ENCODE results near the gene RPA3.
A peak's percentile ranks its signal among the peaks of the same experiment; 100 is the strongest.

The RPA3 gene

DNA sequence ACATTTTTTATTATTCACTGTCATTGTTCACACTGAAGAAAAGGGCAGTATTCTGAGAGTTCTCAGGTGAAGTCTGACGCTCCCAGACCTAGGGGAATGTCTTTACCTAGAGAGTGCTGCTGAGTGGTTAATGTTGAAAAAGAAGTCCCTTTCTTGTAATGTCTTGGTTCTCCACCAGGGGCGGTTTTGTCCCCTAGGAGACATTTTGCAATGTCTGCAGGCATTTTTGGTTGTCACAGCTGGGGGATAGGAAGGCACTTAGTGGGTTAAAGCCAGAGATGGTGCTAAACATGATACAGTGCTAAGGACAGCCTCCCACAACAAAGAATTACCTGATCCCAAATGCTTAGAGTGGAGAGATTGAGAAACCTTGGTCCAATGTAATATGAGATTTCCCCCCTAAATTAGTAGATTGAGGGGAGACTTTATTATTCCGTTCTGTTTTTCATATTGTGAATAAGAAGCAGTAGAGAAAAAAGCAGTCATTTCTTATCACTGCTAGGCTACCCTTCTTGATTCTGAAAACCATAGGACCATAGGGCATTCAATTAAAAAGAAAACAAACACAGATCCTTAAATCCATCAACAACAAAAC lies 64.7 kb downstream of the RPA3 start:
- DNase-seq (ENCODE audit: low read depth): no peak

DNA sequence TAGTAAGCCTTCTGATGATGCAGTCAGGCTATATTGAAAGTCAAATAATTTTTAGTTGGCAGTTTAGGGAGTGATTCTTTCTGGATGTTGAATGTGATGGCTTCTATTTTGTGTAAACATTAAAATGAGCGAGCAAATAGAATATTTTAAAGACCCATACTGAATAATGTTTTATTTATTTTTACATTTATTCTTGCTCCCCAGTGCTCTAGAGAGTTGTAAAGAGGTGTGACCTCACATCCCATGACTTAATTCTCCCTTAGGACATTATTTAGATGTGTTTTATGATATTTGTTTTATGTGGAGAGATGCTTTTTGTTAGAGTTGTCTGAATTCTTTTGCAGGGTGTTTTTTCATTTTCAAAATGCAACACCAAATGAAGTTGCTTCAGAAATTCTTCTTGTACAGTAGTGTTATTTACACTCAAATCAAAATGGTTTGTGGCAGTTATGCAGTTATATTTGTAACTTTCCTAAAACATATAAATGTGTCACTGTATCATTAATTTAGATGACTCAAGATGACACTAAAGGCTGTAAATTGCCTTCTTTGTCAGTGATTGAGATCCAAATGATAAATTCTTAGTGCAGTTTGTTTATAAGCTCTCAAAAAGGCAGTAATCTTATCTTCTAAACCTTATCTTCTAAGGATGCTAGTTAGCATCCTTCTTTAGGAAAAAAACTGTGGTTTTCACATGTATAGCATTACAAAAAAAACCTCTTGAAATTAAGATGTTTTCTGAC lies 65.4 kb downstream of the RPA3 start:
- no peak for DNase-seq (ENCODE audit: low read depth)

DNA sequence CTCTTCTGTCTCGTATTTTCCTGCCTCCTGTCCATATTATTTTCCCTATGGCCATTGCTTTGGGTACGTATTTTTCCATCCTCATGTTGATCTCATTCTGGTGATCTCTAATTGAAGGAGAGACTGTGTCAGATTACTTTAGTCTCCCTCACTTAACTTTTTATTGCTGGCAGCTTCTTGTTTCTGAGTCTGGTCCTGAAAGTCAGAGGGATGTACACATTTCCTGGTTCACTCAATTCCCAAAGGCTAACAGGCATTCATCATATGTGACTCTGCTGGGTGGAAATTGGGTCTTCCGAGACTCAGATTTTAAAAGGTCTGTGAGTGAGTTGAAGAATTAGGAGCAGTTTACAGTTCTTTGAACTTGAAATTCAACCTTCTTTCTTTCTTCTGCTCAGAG lies 66.9 kb downstream of the RPA3 start:
- no peak for DNase-seq (ENCODE audit: low read depth)

DNA sequence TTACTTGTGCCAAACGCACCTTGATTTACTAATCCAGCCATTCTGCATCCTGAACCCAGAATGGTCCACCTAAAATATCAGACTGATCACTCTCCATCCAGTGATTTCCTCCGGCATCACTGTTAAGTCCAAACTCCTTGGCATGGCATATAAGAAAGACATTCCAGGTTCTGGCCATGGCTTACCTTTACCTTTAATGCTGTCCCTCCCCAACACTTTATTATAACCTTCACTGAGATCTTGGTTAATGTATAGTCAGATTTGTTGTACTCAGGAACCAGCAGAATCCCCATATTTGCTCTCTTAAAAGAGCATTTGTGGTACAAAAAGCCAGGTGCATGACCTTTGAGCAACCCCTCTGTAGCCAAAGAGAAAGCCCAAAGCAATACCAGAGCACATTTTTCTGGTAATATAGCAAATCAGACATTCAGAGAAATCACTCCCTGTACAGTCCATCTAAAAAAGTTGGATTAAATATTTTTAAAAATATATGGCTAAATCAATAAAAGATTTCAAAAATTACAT lies 67.7 kb downstream of the RPA3 start:
- DNase-seq (ENCODE audit: low read depth): no peak

DNA sequence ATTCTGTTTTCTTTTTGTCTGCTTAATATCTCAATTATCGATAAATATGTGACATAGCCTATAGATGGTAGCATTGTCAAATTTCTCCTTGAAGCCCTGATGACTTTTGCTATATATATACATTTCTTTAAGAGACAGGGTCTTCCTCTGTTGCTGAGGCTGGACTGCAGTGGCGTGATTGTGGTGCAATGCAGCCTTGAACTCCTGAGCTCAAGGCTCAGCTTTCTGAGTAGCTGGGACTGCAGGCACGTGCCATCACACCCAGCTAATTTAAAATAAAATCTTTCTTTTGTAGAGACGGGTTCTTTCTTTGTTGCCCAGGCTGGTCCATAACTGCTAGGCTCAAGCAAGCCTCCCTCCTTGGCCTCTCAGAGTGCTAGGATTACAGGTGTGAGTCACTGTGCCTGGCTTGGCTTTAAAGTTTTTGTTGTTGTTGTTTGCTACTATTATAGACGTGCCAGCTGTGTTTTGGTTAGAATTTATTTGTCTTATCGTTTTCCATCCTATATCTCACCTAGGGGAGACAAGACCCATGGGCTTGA lies 70.8 kb downstream of the RPA3 start:
- no peak for DNase-seq (ENCODE audit: low read depth)

DNA sequence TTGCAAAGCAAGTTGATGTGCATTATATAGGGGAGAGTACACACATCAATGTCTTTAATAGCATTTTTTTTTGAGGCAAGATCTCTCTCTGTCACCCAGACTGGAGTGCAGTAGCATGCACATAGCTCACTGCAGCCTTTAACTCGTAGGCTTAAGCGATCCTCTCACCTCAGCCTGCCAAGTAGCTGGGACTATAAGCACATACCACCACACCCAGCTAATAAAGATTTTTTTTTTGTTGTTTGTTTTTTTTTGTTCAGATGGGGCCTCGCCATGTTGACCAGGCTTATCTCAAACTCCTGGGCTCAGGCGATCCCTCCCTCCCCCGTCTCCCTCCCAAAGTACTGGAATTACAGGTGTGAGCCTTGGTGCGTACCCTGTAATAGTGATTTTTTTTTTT lies 76.3 kb downstream of the RPA3 start:
- DNase-seq (ENCODE audit: low read depth): no peak

DNA sequence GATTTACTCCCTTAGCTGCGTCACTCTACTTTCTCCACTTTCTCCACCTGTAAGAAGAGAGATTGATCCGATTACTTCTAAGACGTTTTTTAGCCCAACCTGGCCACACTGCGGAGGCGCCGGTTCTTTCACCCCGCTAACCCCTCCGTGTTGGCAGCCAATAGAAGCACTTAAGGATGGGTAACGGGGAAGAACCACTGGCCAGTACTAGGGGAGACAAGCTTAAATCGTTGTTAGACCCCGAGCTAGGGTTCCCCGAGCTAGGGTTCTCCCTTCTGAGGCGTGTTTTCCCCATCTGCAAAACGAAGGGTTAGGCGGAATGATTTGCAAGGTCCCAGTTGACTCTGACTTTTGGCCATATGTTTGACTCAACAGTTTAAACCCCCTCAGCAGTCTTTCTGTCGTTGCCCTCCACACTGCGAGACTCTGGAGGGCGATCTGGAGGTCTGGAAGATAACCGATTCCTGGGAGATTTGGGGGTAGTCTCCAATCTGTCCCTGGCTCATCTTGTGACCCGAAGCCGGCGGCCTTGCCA lies 77.2 kb downstream of the RPA3 start:
- DNase-seq (ENCODE audit: low read depth): no peak

DNA sequence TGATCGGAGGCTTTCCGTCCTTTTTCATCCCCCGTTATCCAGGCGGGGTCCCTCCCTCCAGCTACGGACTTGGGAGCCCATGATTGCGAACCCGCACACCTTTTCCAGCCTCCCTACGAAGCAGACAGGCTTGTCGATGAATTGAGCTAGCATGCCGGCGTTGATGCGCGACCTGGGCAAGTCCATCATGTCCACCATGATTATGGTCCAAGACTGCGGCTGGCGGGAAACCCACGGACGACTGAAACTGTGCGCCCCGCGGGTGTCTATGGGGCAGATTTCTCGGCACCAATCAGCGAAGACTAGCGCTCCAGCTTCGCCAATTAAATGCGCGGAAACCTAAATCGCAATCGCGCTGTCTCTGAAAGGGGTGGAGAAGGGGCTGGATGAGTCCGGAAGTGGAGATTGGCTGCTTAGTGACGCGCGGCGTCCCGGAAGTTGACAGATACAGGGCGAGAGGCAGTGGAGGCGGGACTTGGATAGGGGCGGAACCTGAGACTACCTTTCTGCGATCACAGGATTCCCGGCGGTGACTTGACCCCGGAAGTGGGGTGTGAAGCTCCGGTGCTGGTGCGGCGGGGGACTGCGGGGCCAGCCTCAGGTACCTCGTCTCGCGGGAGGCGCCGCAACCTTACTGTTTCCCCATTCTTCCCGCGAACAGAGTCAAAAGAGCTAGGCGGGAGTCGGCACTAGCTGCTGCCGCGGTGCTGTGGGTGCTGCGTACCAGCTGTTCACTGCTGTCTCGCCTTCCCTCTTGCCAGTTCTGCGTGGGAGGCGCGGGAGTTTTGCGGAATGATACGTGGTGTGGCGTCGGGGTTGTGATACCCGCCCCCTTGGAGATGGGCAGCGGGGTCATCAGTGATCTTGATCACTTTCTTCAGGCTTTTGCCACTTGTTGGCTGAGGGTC lies 77.9 kb downstream of the RPA3 start, which contains the start of gene UMAD1:
Gene UMAD1, plus strand, starts transcription at position 532 of the 908 bp plus-strand sequence. CDS start 32,620 bp downstream, outside the sequence.
- DNase-seq (ENCODE audit: low read depth): peak; percentile 98

DNA sequence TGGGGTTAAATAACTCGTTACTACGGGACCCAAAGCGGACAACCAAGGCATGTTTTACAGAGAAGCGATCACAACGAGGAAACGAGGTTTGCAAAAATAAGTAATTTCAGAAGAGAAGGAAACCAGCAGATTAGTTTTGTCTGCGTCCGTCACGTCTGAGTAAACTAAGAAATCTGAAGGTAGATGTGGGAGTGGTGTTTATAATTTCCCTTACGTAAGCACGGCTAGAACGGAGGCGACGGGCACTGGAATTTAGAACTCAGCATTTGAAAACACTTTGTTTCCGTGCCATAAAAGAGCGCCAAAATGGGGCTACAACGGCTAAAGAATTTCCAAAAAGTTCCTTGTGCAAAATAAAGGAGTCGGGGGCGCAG lies 78.6 kb downstream of the RPA3 start:
- peak; percentile 48 for DNase-seq (ENCODE audit: low read depth)

DNA sequence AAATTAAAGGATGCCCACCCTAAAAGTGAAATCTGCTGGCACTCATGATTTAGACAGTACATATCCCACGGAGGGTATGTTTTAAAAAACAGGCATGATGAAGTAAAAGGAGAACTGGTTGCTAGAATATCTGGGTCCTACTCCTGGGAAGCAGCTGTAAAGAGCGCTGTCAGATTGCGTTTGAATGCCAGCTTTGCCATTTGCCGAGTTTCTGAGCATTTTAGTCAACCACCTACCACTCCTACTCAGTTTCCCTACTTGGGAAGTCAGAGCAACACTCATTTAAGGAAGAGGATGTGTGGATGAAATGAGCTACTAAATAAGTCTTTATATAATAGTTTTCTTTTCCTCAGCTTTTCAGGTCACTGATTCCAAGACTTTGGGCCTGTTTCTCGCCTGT lies 79.0 kb downstream of the RPA3 start:
- DNase-seq (ENCODE audit: low read depth): no peak

DNA sequence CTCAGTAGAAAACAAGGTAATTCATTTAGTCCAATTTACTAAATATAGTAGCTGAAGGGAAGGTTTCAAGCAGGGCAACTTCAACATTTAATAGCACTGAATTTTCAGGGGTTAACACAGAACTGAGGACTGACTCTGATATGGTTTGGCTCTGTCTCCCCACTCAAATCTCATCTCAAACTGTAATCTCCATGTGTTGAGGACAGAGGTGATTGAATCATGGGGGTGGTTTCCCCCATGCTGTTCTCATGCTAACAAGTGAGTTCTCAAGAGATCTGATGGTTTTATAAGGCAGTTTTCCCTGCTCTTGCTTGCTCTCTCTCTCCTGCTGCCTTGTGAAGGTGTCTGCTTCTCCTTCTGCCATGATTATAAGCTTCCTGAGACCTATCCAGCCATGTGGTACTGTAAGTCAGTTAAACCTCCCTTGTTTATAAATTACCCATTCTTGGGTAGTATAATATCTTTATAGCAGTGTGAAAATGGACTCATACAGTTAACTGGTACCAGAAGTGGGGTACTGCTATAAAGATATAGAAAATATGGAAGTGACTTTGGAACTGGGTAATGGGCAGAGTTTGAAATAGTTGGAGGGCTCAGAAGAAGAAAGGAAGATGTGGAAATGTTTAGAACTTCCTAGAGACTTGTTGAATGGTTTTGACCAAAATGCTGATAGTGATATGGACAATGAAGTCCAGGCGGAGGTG lies 87.6 kb downstream of the RPA3 start:
- no peak for DNase-seq (ENCODE audit: low read depth)

DNA sequence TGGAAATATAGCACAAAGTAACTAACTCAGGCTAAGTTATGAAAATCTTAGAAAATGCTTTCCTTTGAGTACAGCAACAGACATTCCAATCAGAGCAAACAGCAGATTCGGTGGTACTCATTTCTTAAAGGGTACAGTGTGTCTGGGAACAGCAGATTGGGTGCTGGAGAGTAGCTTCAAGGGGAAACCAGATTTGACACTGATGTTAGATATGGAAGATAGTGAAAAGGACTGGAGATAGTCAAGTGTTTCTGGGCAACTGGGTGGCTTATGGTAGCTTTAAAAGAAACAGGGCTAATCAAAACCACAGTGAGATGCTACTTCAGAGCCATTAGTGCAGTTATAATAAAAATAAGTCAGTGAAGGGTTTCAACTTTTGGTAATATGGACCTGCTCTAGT lies 89.9 kb downstream of the RPA3 start:
- DNase-seq (ENCODE audit: low read depth): no peak

DNA sequence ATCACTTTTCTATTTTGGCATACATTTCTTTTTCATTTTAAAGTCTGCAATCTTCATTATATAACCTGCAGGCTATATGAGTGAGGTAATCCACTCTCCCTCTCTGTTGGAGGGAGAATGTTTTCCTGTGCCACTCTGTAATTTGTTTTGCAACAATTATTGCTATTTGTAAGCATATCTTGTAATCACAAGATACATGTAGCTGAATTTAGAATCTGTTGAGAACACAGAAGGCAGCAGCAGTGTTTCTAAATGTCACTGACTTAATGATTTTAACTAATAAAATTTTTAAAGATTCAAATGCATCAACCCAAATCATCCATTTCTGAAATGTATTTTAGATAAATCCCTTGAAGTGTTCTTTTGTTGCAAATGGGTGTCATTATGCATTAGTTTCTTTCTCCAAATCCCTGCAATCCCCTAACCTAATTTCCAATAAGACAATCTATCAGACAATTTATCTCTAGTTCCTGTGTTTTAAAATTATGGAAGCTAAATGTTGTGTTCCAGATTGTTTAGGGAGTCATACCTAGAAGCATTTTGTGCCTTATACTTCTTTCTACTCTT lies 97.7 kb downstream of the RPA3 start:
- no peak for DNase-seq (ENCODE audit: low read depth)

DNA sequence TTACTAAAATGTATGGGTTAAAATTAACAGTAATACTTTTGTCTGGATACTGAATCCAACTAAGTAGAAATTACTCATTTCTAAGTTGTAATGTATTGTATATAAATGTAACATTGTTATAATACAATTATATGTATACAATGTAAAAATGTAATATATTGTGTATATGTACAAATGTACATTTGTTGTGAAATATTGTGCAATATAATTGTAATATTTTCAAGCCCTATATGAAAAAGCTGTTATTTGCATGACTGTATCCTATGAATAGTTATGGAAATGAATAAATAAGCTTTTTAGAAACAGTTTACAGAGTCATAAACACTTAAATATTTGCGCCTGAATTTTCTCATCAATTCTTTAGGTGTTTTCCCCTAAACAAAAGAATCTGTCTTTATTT lies 98.2 kb downstream of the RPA3 start:
- DNase-seq (ENCODE audit: low read depth): no peak

DNA sequence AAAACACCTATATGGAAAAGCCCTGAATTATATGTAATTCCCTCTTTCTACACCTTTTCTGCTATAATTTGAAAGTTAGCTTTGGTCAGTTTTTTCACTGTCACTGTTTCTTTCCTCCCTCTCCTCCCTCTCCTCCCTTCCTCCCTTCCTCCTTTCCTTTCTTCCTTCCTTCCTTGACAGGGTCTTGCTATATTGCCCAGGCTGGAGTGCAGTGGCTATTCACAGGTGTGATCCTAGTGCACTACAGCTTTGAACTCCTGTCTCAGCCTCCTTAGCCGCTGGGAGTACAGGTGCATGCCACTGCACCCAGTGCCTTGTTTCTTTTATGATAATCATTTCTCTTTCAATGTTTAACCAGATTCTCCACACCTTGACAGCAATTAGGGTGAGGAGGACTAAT lies 100.0 kb downstream of the RPA3 start:
- DNase-seq (ENCODE audit: low read depth): no peak

DNA sequence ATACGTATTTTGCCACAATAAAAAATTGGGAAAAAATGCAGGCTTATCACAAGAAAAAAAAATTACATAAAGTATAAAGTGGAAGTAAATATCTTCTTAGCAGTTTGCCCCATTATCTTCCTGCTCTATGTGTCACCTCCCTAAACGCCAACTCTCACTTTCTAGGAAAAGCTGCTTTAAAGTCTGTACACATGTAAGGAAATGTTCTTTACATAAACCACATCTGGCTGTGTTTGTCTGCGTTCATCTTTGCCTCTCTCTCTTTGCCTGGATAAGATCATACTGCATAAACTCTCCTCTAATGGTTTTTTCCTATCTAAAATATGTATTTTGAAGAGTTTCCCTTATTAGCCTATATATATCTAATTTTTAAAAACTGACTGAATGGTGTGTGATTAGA lies 100.9 kb downstream of the RPA3 start:
- DNase-seq (ENCODE audit: low read depth): no peak

DNA sequence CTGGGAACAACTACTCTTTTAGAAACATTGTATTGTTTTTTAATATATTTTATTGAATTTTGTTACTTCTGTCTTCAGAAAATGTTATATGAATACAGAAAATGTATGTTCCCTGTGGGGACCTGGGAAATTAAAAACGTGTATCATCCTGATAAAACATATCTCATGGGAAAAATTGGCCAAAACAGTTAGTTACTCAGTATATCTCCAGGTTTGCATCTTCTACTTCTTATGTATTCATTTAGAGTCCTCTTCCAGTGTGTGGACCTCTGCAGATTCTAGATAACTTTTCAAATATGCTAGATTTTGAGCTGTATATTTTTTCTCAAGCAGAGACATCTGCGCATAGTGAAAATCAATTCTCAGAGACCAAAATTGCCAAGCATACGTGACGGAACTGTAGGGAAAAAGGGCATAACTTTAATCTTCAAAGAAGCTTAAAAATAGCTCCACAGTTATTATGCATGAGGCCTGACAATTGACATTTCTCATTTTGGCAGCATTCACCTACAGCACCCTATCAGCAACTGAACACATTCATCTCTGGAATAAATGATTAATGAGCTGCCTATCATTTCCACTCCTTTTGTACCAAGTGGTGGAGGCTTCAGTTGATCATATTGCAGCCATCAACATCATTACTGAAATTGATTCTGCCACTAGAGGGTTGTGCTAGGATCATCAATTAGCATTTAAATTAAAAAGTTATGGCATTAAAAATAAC lies 104.2 kb downstream of the RPA3 start:
- DNase-seq (ENCODE audit: low read depth): no peak

DNA sequence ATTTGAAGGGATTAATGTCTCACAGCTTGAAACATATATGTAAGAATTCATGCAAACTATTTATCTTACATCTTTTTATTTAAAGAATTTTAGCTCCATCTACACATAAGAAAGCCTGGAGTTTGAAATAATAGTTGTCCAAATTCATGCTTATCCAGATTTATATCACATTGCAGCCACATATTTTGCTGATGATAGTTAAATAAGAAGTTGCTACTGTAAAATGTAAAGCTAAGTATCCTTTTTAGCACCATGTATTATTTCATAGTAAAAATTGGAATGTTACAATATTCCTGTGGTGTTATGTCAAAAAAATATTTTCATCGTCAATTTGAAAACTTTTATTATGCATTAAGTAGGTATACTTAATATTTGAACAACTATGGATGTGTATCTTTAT lies 105.2 kb downstream of the RPA3 start:
- no peak for DNase-seq (ENCODE audit: low read depth)

DNA sequence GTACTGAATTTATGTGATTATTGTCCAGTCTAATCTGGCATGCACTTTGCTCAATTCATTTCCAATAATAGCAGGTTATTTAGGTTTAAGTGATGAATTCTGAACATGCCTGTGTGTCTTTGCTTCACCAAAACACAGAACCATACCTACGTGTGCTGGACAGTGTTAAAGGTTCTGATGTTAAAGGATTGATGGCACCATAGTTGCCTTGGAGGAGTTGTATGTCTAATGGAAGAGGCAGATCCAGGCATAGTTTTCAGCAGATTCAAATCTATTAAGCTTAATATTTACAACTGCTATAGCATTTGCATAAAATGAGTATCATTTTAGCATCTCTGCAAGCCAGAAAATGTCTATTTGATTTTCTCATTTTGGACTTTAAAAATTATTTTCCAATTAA lies 105.9 kb downstream of the RPA3 start:
- DNase-seq (ENCODE audit: low read depth): no peak

DNA sequence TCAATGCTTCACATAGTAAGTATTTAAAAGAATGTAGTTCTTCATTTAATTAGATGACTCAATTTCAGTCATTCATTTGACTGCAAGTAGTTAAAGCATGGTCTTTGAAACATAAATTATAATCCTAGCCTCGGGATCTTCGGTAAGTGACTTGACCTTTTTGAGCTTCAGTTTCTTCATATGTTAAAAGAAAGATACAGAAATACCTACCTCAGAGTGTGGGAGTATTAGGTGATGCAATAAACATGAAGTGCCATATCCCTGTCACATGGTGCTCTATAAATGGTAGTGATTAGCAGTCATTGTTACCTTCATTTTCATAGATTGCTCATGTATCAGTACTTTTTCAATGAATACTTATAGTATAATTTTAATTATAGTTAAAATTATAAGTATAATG lies 109.1 kb downstream of the RPA3 start:
- no peak for DNase-seq (ENCODE audit: low read depth)
